Vagina (tissue), 2 donors: ENCODE results near the gene ANKIB1.

ENCODE experiments used
- POLR2A ChIP-seq, 2 donors: fragments of 450-650 bp; IDR thresholded peaks; one replicate each; pipeline ENCODE4 v1.6.1; 2017; ENCODE audit warnings: antibody characterized with exemption in 2 of 2, mild to moderate bottlenecking in 2 of 2, moderate library complexity in 2 of 2
- POLR2AphosphoS5 ChIP-seq, 2 donors: sonication (generic); formaldehyde crosslinking; IDR thresholded peaks; one replicate each; pipeline ENCODE4 v1.9.0; 2017; ENCODE audit warnings: antibody characterized with exemption in 2 of 2, mild to moderate bottlenecking in 2 of 2, low read depth in 1 of 2; ENCODE audit not compliant: insufficient read depth in 1 of 2
- TF ChIP-seq, protein P1 (sequence below), 3 experiments: fragments of 450-650 bp in 2 of 3; fragments of 200-600 bp in 1 of 3; sonication (generic) in 1 of 3; IDR thresholded peaks; one replicate each; pipeline ENCODE4 v1.5.1; 2017 to 2019; ENCODE audit warnings: antibody characterized with exemption in 3 of 3, mild to moderate bottlenecking in 2 of 3, moderate library complexity in 2 of 3

- TF ChIP-seq, protein P1, sequence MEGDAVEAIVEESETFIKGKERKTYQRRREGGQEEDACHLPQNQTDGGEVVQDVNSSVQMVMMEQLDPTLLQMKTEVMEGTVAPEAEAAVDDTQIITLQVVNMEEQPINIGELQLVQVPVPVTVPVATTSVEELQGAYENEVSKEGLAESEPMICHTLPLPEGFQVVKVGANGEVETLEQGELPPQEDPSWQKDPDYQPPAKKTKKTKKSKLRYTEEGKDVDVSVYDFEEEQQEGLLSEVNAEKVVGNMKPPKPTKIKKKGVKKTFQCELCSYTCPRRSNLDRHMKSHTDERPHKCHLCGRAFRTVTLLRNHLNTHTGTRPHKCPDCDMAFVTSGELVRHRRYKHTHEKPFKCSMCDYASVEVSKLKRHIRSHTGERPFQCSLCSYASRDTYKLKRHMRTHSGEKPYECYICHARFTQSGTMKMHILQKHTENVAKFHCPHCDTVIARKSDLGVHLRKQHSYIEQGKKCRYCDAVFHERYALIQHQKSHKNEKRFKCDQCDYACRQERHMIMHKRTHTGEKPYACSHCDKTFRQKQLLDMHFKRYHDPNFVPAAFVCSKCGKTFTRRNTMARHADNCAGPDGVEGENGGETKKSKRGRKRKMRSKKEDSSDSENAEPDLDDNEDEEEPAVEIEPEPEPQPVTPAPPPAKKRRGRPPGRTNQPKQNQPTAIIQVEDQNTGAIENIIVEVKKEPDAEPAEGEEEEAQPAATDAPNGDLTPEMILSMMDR (IDR thresholded peaks at IDR 0.05): no peak
- TF ChIP-seq POLR2A (IDR thresholded peaks at IDR 0.05): no peak
- no peak for TF ChIP-seq POLR2AphosphoS5 (IDR thresholded peaks at IDR 0.05; ENCODE audit: insufficient read depth in 1 of 2, low read depth in 1 of 2)
Observed at GRCh38 chr7:92279396-92280031, 33.7 kb downstream of the ANKIB1 start.
